ENCODE results near the gene ABCB10.

The ABCB10 gene

DNA sequence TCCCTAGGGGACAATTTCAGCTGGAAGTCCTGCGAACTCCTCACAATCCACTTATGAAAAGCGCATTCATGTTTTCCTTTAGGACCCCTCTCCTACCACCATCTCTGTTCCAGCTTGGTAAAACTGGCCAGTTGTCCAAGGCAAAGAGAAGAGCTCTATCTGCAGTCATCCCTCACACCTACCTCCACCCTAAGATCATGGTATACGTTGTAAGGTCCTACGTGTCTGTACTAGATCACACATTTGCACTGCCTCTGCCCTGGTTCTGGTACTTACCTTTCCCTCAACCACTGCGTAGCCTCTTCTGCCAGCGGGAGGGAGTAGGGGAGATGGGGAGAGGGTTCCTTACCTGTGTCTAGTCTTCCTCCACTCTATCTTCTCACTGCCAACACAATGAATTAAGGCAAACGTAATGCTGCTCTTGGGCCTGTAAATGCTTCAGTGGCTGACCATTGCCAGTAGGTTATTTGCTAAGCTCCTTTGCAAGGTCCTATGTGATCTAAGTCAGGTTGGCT lies 49.6 kb downstream of the ABCB10 start:
- Histone ChIP-seq H3K9me3 (ENCODE audit: control insufficient read depth, insufficient read depth, low read length) (no peaks in the 10 kb centered on the region), H3K36me3 (ENCODE audit: control insufficient read depth, low read length) (peaks cover 20% of the 10 kb centered on the region), H3K9me2 (replicated peaks; ENCODE audit: control insufficient read depth, low read length) (no peaks in the 10 kb centered on the region), H3K79me2 (ENCODE audit: control insufficient read depth, low read length) (peaks cover 41% of the 10 kb centered on the region), H3F3A (ENCODE audit: control insufficient read depth, insufficient read depth) (no peaks in the 10 kb centered on the region; the same call in 1 of the 2 replicates), H4K20me1 (ENCODE audit: control insufficient read depth, insufficient read depth, low read depth, low read length) (peaks cover 4% of the 10 kb centered on the region; the same call in 1 of the 2 replicates), H3K4me1 (ENCODE audit: control insufficient read depth, low read length) (peaks cover 50% of the 10 kb centered on the region), H3K4me3 (ENCODE audit: low read length) (peak overlapping the region; percentile 96), H3K27me3 (ENCODE audit: control insufficient read depth, low read length) (no peaks in the 10 kb centered on the region), H3K4me2 (ENCODE audit: low read length) (peak overlapping the region; percentile 97), H3K27ac (ENCODE audit: low read depth, low read length) (peak overlapping the region; percentile 20; the same call in 1 of the 2 replicates)
- TF ChIP-seq, protein P1, sequence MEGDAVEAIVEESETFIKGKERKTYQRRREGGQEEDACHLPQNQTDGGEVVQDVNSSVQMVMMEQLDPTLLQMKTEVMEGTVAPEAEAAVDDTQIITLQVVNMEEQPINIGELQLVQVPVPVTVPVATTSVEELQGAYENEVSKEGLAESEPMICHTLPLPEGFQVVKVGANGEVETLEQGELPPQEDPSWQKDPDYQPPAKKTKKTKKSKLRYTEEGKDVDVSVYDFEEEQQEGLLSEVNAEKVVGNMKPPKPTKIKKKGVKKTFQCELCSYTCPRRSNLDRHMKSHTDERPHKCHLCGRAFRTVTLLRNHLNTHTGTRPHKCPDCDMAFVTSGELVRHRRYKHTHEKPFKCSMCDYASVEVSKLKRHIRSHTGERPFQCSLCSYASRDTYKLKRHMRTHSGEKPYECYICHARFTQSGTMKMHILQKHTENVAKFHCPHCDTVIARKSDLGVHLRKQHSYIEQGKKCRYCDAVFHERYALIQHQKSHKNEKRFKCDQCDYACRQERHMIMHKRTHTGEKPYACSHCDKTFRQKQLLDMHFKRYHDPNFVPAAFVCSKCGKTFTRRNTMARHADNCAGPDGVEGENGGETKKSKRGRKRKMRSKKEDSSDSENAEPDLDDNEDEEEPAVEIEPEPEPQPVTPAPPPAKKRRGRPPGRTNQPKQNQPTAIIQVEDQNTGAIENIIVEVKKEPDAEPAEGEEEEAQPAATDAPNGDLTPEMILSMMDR (IDR thresholded peaks at IDR 0.05; ENCODE audit: low read depth, low read length, poor library complexity, severe bottlenecking): no peak
- TF ChIP-seq EZH2phosphoT487 (IDR thresholded peaks at IDR 0.05; ENCODE audit: borderline replicate concordance, low read length): no peak

DNA sequence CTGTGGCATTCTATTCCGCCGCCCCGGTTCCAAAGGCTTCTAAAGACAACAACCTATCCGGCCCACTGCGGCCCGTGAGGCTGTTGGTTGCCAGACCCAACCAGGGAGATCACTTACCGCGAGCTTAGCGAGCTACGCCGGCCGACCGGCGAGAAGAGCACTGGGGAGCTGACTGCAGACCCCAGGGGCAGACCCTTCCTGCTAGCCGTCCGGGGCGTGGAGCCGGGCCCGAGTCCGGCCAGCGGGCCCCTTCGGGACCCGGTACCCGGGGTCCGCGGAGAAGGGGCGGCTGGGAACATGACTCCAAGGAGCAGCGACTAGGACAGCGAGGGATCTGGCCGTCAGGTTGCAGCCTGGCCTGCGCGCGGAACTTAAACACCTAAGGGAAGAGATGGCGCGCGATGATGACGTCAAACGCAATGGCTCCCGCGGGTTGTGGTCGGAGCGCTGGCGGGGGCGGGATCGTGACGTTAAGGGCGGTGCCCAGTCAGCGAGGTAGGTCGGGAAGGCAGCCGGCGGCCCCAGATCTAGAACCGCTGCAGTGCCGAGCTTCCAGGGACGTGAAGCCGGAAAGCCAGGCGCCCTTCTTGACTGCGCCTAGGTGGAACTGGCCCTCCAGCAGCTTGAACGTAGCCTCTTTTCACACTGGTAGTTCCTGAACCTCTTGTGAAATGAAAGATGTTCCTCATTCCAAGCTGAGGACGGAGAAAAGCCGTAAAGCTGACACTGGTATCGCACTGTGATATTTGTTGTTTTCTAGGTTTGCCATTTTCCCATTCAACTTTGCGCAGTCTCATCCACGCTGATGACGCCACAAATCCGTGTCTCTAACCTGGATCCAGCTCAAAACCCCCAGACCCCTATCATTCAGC lies 50.3 kb downstream of the ABCB10 start, which contains the start of gene NUP133:
TSS of gene NUP133 (minus strand) at position 391 of the 872 bp plus-strand sequence. CDS start at position 299, 92 bp downstream.
- Histone ChIP-seq H3K4me1 (ENCODE audit: control insufficient read depth, low read length) (peaks cover 43% of the 10 kb centered on the region), H3K27ac (ENCODE audit: low read depth, low read length) (peak within 1 kb of the TSS; percentile 44), H3K36me3 (ENCODE audit: control insufficient read depth, low read length) (peaks cover 25% of the 10 kb centered on the region), H3K4me3 (ENCODE audit: low read length) (peak within 1 kb of the TSS; percentile 96), H3K27me3 (ENCODE audit: control insufficient read depth, low read length) (no peaks in the 10 kb centered on the region), H3F3A (ENCODE audit: control insufficient read depth, insufficient read depth) (no peaks in the 10 kb centered on the region; the same call in 1 of the 2 replicates), H3K79me2 (ENCODE audit: control insufficient read depth, low read length) (peaks cover 46% of the 10 kb centered on the region), H3K9me2 (replicated peaks; ENCODE audit: control insufficient read depth, low read length) (no peaks in the 10 kb centered on the region), H3K4me2 (ENCODE audit: low read length) (peak within 1 kb of the TSS; percentile 97), H4K20me1 (ENCODE audit: control insufficient read depth, insufficient read depth, low read depth, low read length) (peaks cover 4% of the 10 kb centered on the region; the same call in 1 of the 2 replicates), H3K9me3 (ENCODE audit: control insufficient read depth, insufficient read depth, low read length) (no peaks in the 10 kb centered on the region)
- no peak for TF ChIP-seq EZH2phosphoT487 (IDR thresholded peaks at IDR 0.05; ENCODE audit: borderline replicate concordance, low read length)
- TF ChIP-seq, protein P1 (IDR thresholded peaks at IDR 0.05; ENCODE audit: low read depth, low read length, poor library complexity, severe bottlenecking): no peak

DNA sequence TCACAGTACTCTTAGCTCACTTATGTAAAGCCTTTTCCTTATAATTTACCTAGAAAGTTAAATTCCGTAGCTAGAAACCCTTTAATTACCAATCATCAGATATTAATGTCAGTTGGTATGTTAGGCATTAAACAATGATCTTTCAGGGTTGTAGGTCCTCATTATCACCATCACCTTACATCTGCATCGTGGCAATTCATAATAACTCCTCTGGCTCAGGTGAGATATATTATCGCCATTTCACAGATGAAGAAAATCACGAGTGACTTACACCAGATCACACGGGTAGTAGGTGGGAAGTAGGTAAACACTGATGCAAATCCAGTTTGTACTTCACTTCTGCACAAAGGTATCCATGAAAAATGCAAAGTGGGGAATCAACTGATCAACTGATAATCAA lies 51.0 kb downstream of the ABCB10 start:
- Histone ChIP-seq H3K4me1 (ENCODE audit: control insufficient read depth, low read length) (peaks cover 41% of the 10 kb centered on the region), H4K20me1 (ENCODE audit: control insufficient read depth, insufficient read depth, low read depth, low read length) (peaks cover 4% of the 10 kb centered on the region; the same call in 1 of the 2 replicates), H3K4me2 (ENCODE audit: low read length) (peak overlapping the region; percentile 97), H3K79me2 (ENCODE audit: control insufficient read depth, low read length) (peaks cover 49% of the 10 kb centered on the region), H3K4me3 (ENCODE audit: low read length) (peak overlapping the region; percentile 96), H3K36me3 (ENCODE audit: control insufficient read depth, low read length) (peaks cover 25% of the 10 kb centered on the region), H3K27me3 (ENCODE audit: control insufficient read depth, low read length) (no peaks in the 10 kb centered on the region), H3F3A (ENCODE audit: control insufficient read depth, insufficient read depth) (no peaks in the 10 kb centered on the region; the same call in 1 of the 2 replicates), H3K9me3 (ENCODE audit: control insufficient read depth, insufficient read depth, low read length) (no peaks in the 10 kb centered on the region), H3K9me2 (replicated peaks; ENCODE audit: control insufficient read depth, low read length) (no peaks in the 10 kb centered on the region), H3K27ac (ENCODE audit: low read depth, low read length) (peak overlapping the region; percentile 44)
- TF ChIP-seq EZH2phosphoT487 (IDR thresholded peaks at IDR 0.05; ENCODE audit: borderline replicate concordance, low read length): no peak
- TF ChIP-seq, protein P1 (IDR thresholded peaks at IDR 0.05; ENCODE audit: low read depth, low read length, poor library complexity, severe bottlenecking): no peak
